VCaP (cell line): ENCODE results near the gene HABP4.
A peak's percentile ranks its signal among the peaks of the same experiment; 100 is the strongest.

ENCODE experiments used
- H3K27ac ChIP-seq: fragments of 450-650 bp; 2 replicates; pipeline ENCODE4 v1.5.1; 2017
- CTCF ChIP-seq: fragments of 450-650 bp; conservative IDR thresholded peaks from 2 replicates; pipeline ENCODE4 v1.5.1; 2017; ENCODE audit warnings: mild to moderate bottlenecking, moderate library complexity

The HABP4 gene

GRCh38 chr9:96487029-96487396 lies 37.0 kb downstream of the HABP4 start:
- H3K27ac ChIP-seq: no peak overlapping the region
- no peak for TF ChIP-seq CTCF

GRCh38 chr9:96487949-96488348 lies 38.0 kb downstream of the HABP4 start:
- H3K27ac ChIP-seq: no peak overlapping the region
- no peak for TF ChIP-seq CTCF

GRCh38 chr9:96489482-96489979 lies 39.6 kb downstream of the HABP4 start:
- H3K27ac ChIP-seq: no peak overlapping the region
- TF ChIP-seq CTCF: no peak

DNA sequence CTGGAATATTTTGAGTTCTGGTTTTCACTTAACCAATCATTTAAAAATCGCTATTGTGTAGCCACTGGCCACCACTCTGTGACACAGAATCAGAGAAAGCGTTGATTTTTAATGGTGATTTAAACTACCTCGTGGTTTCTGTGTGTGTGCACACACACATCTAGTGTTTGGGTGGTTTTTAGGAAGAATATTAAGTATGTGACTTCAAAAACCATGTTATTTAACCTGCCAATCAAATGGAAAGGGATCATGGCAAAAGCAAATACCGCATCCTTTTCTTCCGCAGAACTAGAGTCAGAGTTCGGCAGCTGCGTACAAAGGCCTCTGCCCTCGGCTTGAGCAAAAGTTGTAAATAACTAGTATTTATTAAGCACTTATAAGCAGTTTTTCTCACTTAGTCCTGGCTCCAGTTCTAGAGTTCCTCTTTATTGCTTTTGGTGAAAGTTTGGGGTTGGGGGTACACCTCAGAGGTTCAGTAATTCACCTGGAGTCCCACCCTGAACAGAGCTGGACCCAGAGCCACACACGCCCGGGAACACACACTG lies 40.6 kb downstream of the HABP4 start:
- peak overlapping the region; percentile 19; the same call in 1 of the 2 replicates for H3K27ac ChIP-seq
- no peak for TF ChIP-seq CTCF

DNA sequence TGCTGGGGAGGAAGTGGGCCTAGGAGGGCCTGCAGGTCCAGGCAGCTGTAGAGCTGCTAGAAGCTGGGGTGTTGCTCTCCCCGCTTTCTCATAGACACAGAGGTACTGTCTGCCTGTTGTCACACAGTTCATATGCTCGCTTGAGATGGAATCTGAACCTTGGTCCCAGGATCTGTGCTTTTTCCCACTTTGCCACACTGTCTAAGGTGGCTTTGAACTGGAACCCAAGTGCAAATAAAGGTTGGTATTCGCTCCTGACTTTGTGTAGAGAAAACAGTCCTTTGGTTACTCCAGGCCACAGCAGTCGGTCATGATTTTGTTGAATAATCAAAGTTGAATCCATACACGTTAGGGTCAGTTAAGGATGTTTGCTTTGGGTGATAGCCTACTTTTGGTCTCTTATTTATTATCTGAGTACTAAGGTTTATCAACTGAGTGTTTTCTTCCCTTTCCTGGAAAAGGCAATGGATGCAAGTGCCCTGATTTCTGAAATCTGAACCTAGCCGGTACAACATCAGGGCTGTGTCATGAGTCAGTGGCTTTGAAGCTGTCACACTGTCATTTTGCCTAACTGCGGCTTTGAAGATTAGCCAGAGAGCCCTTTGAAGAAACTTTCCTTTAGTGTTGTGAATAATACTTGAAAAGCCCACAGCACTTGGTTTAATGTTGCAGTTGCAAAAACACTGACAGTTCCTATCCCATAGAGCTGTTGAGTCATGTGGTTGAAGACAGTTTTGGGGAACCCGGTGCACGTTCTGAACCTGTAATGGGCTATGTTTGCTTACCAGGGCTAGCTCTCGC lies 41.3 kb downstream of the HABP4 start:
- no peak for TF ChIP-seq CTCF
- peak overlapping the region; percentile 19; the same call in 1 of the 2 replicates for H3K27ac ChIP-seq

GRCh38 chr9:96491880-96492525 lies 42.0 kb downstream of the HABP4 start:
- TF ChIP-seq CTCF: no peak
- no peak overlapping the region for H3K27ac ChIP-seq

DNA sequence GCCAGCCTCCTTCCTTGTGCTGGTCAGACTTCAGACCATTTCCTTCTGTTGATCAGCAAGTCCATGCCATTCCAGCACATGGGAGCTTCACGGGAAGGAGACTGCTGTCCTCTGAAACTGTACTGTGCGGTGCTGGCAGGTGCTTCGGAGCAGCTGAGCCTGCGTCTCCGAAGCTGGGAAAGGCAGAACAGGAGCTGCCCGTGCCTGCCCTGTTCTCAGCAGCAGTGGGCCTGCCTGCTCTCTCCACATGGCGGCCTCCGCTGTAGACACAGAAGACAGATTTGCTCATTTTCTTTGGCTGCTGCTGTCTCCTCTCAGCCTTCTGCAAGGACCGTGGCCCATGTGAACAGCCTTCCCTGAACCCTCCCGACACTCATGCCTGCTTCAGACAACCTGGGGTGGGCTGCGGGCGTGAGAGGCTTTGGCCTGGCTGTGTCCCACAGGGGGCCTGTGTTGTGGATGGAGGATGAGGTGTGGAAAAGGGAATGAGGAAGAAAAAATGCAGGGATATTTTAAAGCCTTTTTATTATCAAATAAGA lies 43.1 kb downstream of the HABP4 start:
- no peak for TF ChIP-seq CTCF
- H3K27ac ChIP-seq: no peak overlapping the region
